ENCODE data around the gene VMA21. TPM values are rescaled to one million over a fixed set of nuclear protein-coding genes. Genes with fewer than 3 reads are reported as not detected.

Gene VMA21
- total RNA-seq, 1 donor: 78.9 TPM

Other genes with a start within 250 kb of the VMA21 start
- not detected in 2 replicates for gene GPR50, start 220.6 kb upstream of the VMA21 start, total RNA-seq (ENCODE audit: low replicate concordance)
- not detected in 2 replicates for gene PASD1, start 166.5 kb downstream of the VMA21 start, total RNA-seq (ENCODE audit: low replicate concordance)